GM12864 (cell line): Measurements from ENCODE around the gene LAMC1.

Experiments used
- DNase-seq: peaks from one replicate; pipeline ENCODE4 v3.0.0-alpha.2; 2011; ENCODE audit warnings: low read depth
- H3K4me3 ChIP-seq: 2 replicates; pipeline ENCODE4 v1.5.1; 2011; ENCODE audit warnings: mild to moderate bottlenecking, low read depth, low read length, control low read depth
- CTCF ChIP-seq: IDR thresholded peaks from 2 replicates; pipeline ENCODE4 v1.5.1; 2011; ENCODE audit warnings: low read depth, mild to moderate bottlenecking, moderate library complexity, low read length, control low read depth, inconsistent platforms; ENCODE audit errors: missing control alignments

The LAMC1 gene

GRCh38 chr1:183023146-183023600, at the start of gene LAMC1:
Gene LAMC1, plus strand, starts transcription at chr1:183023420. Its CDS starts 297 bp downstream, at chr1:183023717.
- DNase-seq, result no peak
- no peak for TF ChIP-seq CTCF
- H3K4me3 ChIP-seq, result peak within 1 kb of the TSS; percentile 67

- TF ChIP-seq CTCF, result no peak
- H3K4me3 ChIP-seq, result no peak overlapping the region
- no peak for DNase-seq
Measured at GRCh38 chr1:182974506-182975191, 48.6 kb upstream of the LAMC1 start.

GRCh38 chr1:182977480-182977879, 45.7 kb upstream of the LAMC1 start:
- DNase-seq, result no peak
- no peak overlapping the region for H3K4me3 ChIP-seq
- no peak for TF ChIP-seq CTCF

GRCh38 chr1:182978151-182978853, 44.9 kb upstream of the LAMC1 start:
- no peak for TF ChIP-seq CTCF
- no peak overlapping the region for H3K4me3 ChIP-seq
- no peak for DNase-seq

- no peak overlapping the region for H3K4me3 ChIP-seq
- TF ChIP-seq CTCF, result no peak
- DNase-seq, result no peak
Measured at GRCh38 chr1:182984138-182984537, 39.1 kb upstream of the LAMC1 start.

- no peak for DNase-seq
- no peak for TF ChIP-seq CTCF
- no peak overlapping the region for H3K4me3 ChIP-seq
Measured at GRCh38 chr1:182984621-182985020, 38.6 kb upstream of the LAMC1 start.
